Heart right ventricle (tissue), 16 donors: ENCODE results near the gene SSC4D. TPM values are rescaled to one million over a fixed set of nuclear protein-coding genes. Genes with fewer than 3 reads are reported as not detected.
"Not testable (repeated sequence)": the region's sequence is repeated elsewhere in the genome, so short reads cannot be mapped to it uniquely, and the experiment has no call there.

Experiments used
- ATAC-seq, 8 donors: fragments of 200-7000 bp; cut with Tn5 transposase; one replicate each; pipeline ENCODE4 v1.9.1; 2020; ENCODE audit warnings: mild to moderate bottlenecking in 8 of 8, moderate library complexity in 8 of 8, moderate number of reproducible peaks in 1 of 8
- DNase-seq, 2 donors: peaks; one replicate each; pipeline ENCODE4 v3.0.0-alpha.2; 2020
- H3K27ac ChIP-seq, 10 donors: fragments of 200-600 bp; sonication (generic) in 2 of 10; one replicate each; pipeline versions ENCODE4 v1.5.0 to v1.8.0; 2020 to 2022; ENCODE audit warnings: mild to moderate bottlenecking in 3 of 10
- H3K27me3 ChIP-seq, 7 donors: fragments of 200-600 bp; one replicate each; pipeline ENCODE4 v1.8.0; 2021 to 2022; ENCODE audit warnings: mild to moderate bottlenecking in 2 of 7
- H3K36me3 ChIP-seq, 9 donors: fragments of 200-600 bp; sonication (generic) in 1 of 9; one replicate each; pipeline versions ENCODE4 v1.5.0 to v1.8.0; 2020 to 2022; ENCODE audit warnings: mild to moderate bottlenecking in 2 of 9
- H3K4me1 ChIP-seq, 9 donors: fragments of 200-600 bp; sonication (generic) in 1 of 9; one replicate each; pipeline versions ENCODE4 v1.5.0 to v1.8.0; 2020 to 2022; ENCODE audit warnings: mild to moderate bottlenecking in 4 of 9
- H3K4me3 ChIP-seq, 10 donors: fragments of 200-600 bp; sonication (generic) in 2 of 10; one replicate each; pipeline versions ENCODE4 v1.5.0 to v1.8.0; 2020 to 2022; ENCODE audit warnings: mild to moderate bottlenecking in 7 of 10, moderate library complexity in 2 of 10
- H3K9me3 ChIP-seq, 11 donors: fragments of 200-600 bp in 10 of 11; sonication (generic) in 2 of 11; one replicate each; pipeline versions ENCODE4 v1.5.0 to v1.8.0; 2013 to 2022; ENCODE audit warnings: mild to moderate bottlenecking in 2 of 11, control low read depth in 1 of 11, moderate library complexity in 1 of 11
- CTCF ChIP-seq, 9 donors: fragments of 200-600 bp; sonication (generic) in 2 of 9; IDR thresholded peaks; one replicate each; pipeline versions ENCODE4 v1.5.0 to v1.8.0; 2021 to 2022; ENCODE audit warnings: antibody characterized with exemption in 9 of 9, mild to moderate bottlenecking in 5 of 9, moderate library complexity in 1 of 9
- WGBS, 2 donors: extraction: QIAGEN DNeasy Blood & Tissue Kit; methylation state at CpG; one replicate each; pipeline ENCODE4 v1.1.7; 2013; ENCODE audit warnings: inconsistent platforms in 1 of 2; 5-methylcytosine and 5-hydroxymethylcytosine counted together
- intact Hi-C, 10 donors: fragments of 100-400 bp; cut with DNase I; formaldehyde crosslinking; loops; one replicate each; pipeline versions ENCODE4 v1.11.1 to v1.14.2; 2022
- polyA plus RNA-seq, 2 donors: library from polyadenylated mRNA; stranded (reverse); fragments of 200-250 nt; gene quantifications; one replicate each; pipeline ENCODE4 v1.2.3, GENCODE V29; 2013
- total RNA-seq, 10 donors: library from RNA; stranded (reverse); fragmentation: NEBNext Ultra II Directional in 3 of 10; extraction: Animal tissue kit (Norgen Biotek cat#: 25700) in 3 of 10; gene quantifications; one replicate each; pipeline versions ENCODE4 v1.2.1 to v1.2.4, GENCODE V29; 2021 to 2023
- donor health status: Arrhythmogenic right ventricular cardiomyopathy.
- donor health status: ischemic (EF 13 %, LVEDD 7.1; RV severe dilation, severe dysfunction).
- donor health status: healthy with polysubstance abuse.
- donor health status: DM: no; HTN: yes; CAD: no.
- donor health status: DM: no; HTN: no; CAD: no.
- donor health status: ischemic (EF 25% LVEDD 6.9; RV normal size, moderate dysfunction).
- donor health status: ischemic (EF 25% LVEDD 5.7; RV mildly dilated, moderate dysfunction).
- donor health status: healthy.
- donor health status: DM: yes; HTN: yes; CAD: no.
- donor health status: Ischemic cardiomyopathy.
- donor health status: ischemic (EF 35%, LVEDD 5.7; RV mildly dilated, moderate dysfunction).
- donor health status: nonischemic (EF 11% LVEDD 7.7; RV severe dilation, severe dysfunction).
- donor health status: DM: yes; HTN: yes; CAD: no.
- donor health status: PGD.
- donor health status: ischemic (EF 29% LVEDD 5.4; RV normal size, mild dysfunction).
- donor health status: nonischemic (EF 23%, LVEDD 6.1; RV moderate dilation, normal function).

Gene SSC4D
- total and polyA plus RNA-seq, 12 donors: 0.24 to 1.9 (median 0.96) TPM

GRCh38 chr7:76403780-76404494 lies 5.6 kb downstream of the SSC4D start:
- TF ChIP-seq CTCF (IDR thresholded peaks at IDR 0.05): no peak
- no peak for DNase-seq
- peak in 6 of 8 donors; percentile 44 to 69 (median 64) for ATAC-seq
- H3K27ac ChIP-seq: peak overlapping the region in 2 of 10 donors; percentile 22 to 70
- WGBS, 2 donors: 91 to 92% methylated on average over 10 of the region's 10 CpGs
- peaks cover 0 to 20% (median 0%) of the 10 kb centered on the region in 9 donors for H3K4me1 ChIP-seq
- intact Hi-C loops: no loop called here
- no peaks in the 10 kb centered on the region for H3K36me3 ChIP-seq
- no peak overlapping the region for H3K4me3 ChIP-seq
- no peaks in the 10 kb centered on the region for H3K9me3 ChIP-seq
- H3K27me3 ChIP-seq: no peaks in the 10 kb centered on the region

- H3K4me1 ChIP-seq: peaks cover 0 to 20% (median 0%) of the 10 kb centered on the region in 9 donors
- H3K36me3 ChIP-seq, intact Hi-C loops, DNase-seq, H3K27me3 ChIP-seq, H3K9me3 ChIP-seq, H3K4me3 ChIP-seq: not testable (repeated sequence)
- H3K27ac ChIP-seq: peak overlapping the region in 1 of 10 donors; percentile 70
- peak in 6 of 8 donors; percentile 27 to 66 (median 46) for ATAC-seq
- 82 to 85% methylated on average over 8 of the region's 8 CpGs for WGBS, 2 donors
Measured at GRCh38 chr7:76403097-76403496, 6.4 kb downstream of the SSC4D start.

DNA sequence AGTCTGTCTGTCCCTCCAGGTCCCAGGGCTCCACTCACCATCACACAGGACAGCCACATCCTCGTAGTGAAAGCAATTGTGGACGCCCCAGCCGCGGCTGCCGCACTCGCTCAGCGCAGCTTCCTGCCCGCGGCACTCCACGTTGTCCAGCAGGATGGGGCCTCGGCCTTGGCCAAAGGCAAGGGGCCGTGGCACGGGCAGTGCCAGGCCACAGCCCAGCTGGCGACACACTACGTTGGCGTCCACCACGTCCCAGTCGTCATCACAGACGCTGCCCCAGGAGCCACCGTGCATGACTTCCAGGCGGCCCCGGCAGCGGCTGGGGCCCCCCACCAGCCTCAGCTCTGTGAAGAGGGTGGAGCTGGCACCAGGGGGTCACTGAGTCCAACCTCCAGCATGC lies 9.2 kb downstream of the SSC4D start:
- 92 to 95% methylated on average over 23 of the region's 23 CpGs for WGBS, 2 donors
- peaks cover 0 to 35% (median 11%) of the 10 kb centered on the region in 9 donors for H3K4me1 ChIP-seq
- H3K36me3 ChIP-seq: no peaks in the 10 kb centered on the region
- H3K27me3 ChIP-seq: no peaks in the 10 kb centered on the region
- ATAC-seq (no peak), DNase-seq (no peak)
- H3K4me3 ChIP-seq: no peak overlapping the region
- no peak for TF ChIP-seq CTCF (IDR thresholded peaks at IDR 0.05)
- no peaks in the 10 kb centered on the region for H3K9me3 ChIP-seq
- intact Hi-C loops: no loop called here
- no peak overlapping the region for H3K27ac ChIP-seq

- intact Hi-C loops: no loop called here
- H3K27ac ChIP-seq: peak overlapping the region in 1 of 10 donors; percentile 67
- WGBS, 2 donors: 16% methylated on average over 39 to 45 of the region's 45 CpGs
- peak overlapping the region; percentile 16 to 62 (median 52) for H3K4me3 ChIP-seq
- DNase-seq: peak; percentile 72 to 87
- H3K27me3 ChIP-seq: no peaks in the 10 kb centered on the region
- peak; percentile 28 to 67 (median 50) for ATAC-seq
- no peaks in the 10 kb centered on the region for H3K36me3 ChIP-seq
- no peaks in the 10 kb centered on the region for H3K9me3 ChIP-seq
- no peak for TF ChIP-seq CTCF (IDR thresholded peaks at IDR 0.05)
- H3K4me1 ChIP-seq: peaks cover 2 to 33% (median 15%) of the 10 kb centered on the region in 9 donors
Measured at GRCh38 chr7:76397409-76398183, 11.9 kb downstream of the SSC4D start.
